Brain pericyte (primary cell): ENCODE measurements around the gene EHD4.

Experiments used
- DNase-seq: peaks from one replicate; pipeline ENCODE4 v3.0.0-alpha.2; 2012; ENCODE audit warnings: low read depth, low spot score

Gene EHD4

DNA sequence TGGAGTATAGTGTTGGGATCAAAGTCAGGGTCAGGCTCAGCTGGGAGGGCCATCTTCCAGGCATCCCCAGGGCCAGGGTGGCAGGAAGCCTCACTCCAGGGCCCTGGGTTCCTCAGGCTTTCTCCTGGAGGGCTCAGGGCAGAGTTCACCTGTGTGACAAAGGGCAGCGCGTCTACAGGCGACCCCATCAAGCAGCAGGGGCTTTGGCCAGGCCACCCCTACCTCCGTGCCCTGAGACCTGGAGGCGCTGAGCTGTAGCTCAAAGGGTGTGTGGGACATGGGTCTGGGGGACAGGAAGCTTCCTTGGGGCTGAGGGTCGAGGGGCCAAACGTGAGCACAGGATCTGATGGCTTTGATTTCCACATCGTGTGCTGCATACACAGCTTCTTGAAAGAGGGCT, 91.3 kb downstream of the EHD4 start:
- DNase-seq: no peak

DNA sequence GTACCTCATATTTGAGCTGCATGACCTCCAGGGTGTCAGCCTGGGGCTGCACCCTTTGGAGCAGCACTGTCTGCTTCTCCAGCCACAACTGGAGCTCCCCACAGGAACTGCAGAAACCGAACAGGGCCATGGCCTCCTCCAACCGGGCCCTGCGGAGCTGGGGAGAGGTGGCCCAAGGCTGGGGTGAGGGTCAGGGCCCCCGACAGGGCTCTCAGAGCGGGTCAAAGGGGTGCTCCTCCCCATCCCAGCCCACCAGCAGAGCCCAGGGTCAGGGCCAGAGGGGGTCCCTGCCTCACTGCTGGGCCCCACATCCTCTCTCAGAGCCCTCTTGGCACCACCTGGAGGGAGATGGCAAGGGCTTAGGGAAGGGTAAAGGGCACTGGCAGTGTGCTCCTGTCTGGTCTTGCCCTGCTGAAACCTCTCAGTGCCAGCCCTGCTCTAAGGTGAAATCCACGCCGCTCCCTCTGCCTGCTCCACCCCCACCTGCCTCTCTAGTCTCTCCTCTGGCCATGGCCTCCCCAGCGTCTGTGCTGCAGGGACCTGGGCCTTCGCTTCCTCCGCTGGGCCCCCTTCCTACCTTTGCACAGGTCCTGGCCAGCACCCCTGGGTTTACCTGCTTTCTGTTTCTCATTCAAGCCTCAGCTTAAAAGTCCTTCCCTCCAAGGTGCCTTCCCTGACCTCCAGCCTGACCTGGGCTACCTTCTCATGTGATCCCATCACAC, 92.0 kb downstream of the EHD4 start:
- no peak for DNase-seq

DNA sequence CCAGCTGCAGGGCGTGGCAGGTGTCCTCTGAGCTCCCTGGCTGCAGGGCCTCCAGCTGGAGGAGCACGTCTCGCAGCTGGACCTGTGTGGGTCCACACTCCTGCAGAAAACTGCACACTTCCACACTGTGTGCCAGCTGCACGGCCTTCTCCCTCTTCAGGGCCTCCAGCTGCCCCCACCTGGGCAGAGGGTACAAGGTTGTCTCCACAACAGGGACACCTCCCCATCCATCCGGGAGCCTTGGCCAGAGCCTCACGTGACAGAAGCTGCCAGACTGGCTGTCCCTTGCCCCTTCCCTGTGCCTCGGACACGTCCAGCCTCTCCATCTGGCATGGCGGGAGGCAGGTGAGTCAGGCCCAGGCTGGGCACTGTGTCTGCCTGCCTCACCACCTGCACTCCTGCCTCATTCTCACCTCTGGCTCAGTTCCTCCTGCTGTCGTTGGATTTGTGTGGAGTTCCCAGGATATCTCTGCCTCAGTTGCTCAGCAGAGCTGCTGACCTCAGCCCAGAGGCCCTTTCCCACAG, 93.0 kb downstream of the EHD4 start:
- no peak for DNase-seq

DNA sequence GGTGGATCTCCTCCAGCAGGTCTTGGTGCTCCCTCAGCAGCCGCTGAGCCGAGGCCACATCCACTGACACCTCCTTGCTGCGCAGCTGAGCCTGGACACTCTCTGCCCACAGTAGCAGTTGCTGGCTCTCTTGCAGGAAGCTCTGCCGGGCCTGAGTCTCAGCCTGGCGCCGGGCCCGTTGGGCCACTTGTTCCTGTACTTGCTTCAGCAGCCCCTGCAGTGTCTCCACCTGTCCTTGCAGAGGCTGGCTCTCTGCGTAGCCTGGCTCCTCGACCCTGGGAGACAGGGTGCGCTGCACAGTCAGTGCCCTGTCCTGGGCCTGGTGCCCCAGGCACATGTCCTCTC, 94.0 kb downstream of the EHD4 start:
- no peak for DNase-seq

DNA sequence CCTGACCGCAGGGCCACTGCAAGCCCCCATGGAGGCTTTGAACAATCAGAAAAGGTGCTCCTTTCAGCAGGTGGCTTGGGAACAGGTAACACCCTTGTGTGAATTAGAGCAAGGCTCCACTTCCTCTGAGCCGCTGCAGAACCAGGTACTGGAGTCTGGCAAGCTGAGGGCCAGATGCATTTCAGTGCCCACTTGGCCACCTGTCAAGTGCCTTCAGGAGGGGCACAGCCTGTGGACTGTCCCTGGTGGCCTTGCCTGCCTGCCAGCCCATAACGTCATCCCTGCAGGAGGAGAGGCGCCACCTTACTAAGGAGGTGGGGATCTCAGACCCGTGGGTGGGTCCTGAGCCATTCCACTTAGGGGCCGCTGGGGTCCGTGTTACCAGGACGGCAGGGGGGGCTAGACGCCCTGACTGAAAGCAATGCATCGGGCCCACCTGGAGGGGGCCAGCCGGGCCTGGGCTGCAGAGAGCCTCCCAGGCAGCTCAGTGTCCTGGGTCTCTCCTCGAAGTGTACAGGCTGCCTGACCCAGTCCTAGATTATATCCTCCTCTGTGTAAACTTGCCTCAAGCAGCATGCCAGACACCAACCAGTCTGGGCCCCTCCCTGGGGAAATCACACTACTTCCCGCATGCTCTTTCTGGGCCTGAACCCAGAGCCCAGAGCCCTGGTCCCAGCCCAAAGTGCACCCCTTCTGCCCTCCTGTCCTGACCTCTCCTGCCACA, 94.6 kb downstream of the EHD4 start:
- no peak for DNase-seq

DNA sequence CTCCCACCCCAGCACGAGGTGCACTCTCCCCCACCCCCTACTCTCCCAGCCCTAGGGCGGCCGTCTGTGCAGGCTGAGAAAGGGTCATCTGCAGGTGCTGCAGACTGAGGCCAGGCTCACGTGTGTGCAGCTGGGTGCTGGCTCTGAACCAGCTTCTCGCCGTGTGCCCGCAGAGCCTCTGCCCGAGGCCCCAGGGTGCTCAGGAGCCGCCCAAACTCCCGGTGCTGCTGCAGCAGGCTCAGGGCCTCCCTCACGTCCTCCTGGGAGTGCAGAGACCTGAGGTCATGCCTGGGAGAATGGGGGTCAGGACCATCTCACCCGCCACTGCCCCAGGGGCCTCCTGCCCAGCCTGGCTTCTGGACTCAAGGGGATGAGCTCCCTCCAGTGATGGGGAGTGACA, 95.7 kb downstream of the EHD4 start:
- no peak for DNase-seq

DNA sequence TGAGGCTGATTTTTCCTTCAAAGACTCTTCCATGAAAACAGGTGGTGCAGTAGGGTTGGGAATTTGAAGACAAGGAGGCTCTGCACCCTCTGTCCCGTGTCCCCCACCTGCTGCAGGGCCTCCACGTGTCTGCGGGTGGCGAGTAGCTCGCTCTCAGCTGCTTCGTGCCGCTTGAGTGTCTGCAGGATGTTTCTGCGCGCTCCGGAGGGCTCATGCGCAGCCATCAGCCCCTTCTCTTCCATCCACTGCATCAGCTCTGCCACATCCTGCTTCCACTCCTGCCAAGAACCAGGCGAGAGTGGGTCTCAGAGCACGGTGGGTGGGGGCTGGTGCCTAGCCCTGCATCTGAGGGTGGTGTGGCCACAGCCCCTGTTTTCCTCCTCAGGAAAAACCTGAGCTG, 96.3 kb downstream of the EHD4 start:
- DNase-seq: no peak

DNA sequence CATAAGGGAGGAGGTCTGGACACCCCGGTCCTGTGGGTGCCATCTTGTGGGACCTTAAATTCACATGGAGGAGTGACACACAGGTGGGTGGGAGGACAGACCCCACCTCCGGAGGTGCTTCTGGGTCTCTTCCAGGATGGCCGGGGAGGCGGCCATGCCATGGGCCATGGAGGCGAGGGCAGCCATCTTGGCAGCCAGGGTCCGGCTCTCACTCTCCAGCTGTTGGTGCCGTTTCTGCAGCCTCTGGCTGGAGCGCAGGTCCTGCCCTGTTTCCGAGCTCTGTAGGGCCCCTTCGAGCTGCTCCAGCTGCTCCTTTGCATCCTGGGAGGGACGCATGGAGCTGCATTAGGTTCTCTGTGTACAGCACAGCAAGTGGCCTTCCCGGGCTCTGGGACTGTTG, 97.6 kb downstream of the EHD4 start:
- no peak for DNase-seq

DNA sequence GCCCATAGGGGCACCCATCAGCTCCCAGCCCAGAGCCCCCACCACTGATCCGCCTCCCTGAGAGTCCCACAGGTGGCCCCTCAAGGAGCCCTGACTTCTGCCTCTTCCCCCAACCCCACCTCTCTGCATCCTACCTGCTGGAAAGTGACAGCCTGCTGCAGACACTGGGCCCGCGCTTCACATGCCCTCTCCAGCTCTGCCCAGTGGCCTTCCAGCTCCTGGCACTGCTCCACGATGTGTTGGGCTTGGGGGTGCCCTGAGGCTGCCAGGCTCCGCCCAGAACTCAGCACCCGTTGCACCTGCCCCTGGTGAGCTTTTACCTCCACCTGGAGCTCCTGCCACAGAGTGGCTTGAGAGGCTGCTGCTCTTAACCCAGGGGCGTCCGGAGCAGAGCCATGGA, 98.6 kb downstream of the EHD4 start:
- DNase-seq: no peak

DNA sequence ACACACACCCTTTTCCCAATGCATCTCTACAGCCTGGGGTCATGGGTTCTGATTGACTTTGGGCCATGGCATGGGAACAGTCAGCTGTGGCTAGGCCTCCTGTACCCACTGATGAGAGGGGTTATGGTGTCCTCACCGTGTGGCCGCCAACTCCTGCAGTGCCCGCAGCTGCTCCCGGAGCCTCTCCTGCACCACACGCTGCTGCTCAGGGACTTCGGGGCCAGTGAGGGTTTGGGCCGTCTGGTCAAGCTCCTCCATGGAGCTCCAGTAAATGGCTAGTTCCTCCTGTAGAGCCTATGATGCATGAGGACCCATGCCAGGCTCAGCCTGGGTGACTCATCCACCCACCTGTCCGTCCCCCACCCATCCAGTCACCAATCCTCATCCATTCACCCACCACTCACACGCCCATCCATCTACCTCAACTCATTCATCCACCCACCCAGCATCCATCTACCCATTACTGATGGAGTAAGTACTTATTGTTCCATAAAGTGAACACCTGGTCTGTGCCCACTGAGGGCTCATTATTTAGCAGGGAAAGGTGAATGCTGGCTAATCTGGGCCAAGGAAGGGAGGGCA, 100.1 kb downstream of the EHD4 start:
- DNase-seq: no peak

DNA sequence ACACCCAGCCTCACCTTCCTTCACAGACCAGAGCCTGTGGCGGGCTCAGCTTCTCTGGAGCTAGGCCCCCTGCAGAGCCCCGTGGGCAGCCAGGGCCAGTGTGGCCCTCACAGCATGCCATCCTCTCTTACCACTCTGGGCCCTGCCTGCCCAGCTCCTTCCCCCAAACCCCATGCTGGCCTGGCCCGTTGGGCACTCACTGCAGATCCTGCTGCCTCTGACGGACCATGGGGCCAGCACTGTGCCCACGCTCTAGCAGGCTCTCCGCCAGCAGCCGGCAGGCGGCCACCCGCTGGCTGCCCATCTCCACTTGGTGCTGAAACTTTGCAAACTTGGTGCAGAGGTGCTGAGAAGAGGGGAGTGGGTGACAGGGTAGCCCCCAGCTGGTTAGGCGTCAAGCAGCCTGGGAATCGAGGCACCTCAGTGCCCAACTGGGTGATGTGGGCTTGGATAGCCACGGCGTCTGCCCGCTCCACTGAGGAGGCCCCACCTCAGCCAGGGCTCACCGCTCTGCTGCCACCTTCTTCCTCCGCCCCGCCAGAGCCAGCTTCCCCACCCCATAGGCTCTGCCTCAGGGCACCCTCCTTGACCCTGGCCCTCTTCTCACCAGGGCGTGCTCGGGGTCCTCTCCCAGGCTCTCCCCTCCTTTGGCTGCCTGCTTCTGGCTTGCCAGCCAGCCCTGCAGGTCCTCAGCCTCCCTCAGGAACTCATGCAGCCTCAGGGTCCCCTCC, 101.0 kb downstream of the EHD4 start:
- no peak for DNase-seq

DNA sequence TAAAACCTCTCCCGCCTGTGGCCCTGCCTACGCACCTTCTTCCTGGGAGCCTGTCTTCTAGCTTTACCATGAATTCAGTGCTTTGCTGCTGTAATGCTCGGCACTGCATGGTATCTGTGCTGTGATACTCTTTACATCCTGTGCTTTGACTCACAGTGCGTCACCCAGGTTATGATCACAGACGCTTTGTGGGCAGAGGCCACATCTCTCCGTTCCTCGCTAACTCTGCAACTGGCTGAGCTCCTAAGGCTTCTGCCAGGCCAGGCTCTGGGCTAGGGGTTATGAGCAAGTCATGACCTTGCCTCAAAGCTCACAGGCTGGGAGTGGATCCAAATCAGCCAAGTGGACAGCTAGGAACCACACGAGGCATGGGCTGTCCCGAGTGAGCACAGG, 101.7 kb downstream of the EHD4 start:
- DNase-seq: peak; percentile 67

DNA sequence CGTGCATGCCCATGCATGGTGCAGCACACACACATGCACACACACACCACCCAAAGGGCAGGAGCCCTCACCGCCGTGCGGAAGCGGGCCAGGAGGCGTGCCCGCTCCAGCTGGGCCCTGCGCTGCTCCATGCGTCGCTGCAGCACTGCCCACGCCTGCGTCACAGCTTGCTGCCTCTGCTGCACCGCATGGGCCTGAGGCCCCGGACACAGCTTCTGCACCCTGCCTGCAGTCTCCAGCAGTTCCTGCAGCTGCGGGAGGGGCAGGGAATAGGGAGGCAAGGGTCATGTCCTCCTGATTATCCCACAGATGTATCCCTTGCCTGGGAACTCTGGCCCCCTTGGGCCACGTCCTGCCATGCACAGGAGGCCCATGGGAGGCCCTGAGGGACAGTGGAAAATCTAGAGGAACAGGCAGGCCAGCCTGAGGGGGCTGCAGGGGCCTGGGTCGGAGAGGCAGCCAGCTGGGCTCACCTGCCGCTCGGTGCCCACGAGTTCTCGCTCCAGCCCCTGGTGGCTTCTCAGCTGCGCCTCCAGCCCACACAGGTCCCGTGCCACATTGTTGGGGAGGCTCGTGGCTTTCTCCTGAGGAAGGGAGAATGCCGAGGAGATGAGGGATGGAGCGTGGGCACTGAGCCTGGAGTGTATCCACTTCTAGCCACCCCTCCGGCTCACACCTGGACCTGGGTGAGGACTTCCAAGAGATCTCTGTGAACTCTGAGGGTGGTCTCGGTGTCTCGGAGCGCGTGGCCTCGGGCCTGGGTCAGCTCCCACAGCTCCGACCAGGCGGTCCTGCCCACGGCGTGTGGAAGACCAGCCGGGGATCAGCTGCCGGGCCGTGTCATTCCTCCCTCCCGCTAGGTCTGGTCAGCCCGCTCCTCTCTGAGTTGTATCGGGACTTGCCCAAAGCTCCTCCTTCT, 102.3 kb downstream of the EHD4 start:
- DNase-seq: peak; percentile 56

DNA sequence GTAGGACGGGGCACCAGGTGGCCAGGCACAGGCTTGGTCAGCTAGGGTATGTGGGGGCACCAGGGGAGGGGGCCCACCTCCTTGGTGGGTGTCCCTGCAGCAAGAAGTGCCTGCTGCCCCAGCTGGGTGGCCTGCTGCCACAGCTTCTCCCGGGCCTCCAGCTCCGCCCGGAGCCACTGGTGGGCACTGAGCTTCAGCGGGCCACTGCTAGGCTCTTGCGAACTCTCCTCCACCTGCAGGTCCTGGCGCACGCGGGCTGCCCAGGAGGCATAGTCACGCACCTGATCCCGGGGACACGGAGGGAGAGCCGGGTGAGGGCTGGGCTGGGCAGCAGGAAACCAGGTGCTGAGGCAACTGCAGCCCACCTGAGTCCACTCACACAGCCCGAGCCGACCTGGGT, 104.0 kb downstream of the EHD4 start:
- DNase-seq: no peak

DNA sequence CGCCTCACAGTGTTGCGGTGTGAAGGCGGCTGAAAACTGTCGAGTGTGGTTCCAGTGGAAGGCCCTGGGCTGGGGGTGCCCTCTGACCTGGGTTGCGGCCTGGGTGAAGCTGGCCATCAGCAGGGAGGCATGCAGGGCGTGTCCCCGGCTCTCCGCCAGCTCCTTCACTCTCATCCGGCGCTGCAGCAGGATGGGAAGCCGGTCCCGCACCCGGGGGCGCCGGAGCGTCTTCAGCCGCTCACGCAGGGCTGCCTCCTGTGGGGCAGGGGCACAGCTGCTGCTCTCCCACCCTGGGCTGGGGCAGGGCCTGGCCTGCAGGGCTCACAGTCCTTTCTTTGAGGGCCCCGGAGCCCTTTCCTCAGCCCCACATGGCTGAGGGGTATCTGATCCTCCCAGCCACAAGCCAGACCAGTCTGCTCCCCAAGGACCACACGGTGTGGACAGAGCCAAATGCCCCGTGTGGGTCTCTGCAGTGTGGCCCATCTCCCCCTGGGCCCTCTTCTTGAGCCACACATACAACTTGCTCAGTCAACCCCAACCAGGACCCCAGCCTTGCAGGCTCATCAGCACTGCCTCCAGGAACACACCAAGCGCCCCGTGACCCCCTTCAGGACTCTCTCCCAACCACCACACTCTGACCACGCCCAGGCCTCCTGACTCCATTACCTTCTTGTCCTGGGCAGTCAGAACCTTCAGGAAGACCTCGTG, 105.3 kb downstream of the EHD4 start:
- DNase-seq: no peak

DNA sequence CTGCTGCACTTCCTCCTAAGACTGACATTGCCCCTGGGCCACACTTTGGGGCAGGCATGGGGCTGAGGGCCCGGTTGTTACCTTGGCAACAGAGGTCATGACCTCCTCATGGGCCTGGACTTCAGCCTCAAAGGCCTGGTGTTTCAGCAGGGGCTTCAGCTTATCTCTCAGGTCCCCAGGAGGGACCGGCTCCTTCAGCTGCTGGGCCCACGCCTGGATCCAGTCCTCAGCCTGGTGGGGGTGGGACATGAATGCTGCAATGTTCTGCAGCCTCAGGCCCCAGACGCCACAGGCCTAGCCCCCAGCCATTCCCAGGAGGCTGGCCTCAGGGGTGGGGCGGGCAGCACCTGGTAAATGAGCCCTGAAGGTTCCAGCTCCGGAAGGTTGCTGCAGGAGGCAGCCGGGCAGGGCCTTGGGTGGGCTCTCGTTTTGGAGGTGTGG, 106.1 kb downstream of the EHD4 start:
- no peak for DNase-seq

DNA sequence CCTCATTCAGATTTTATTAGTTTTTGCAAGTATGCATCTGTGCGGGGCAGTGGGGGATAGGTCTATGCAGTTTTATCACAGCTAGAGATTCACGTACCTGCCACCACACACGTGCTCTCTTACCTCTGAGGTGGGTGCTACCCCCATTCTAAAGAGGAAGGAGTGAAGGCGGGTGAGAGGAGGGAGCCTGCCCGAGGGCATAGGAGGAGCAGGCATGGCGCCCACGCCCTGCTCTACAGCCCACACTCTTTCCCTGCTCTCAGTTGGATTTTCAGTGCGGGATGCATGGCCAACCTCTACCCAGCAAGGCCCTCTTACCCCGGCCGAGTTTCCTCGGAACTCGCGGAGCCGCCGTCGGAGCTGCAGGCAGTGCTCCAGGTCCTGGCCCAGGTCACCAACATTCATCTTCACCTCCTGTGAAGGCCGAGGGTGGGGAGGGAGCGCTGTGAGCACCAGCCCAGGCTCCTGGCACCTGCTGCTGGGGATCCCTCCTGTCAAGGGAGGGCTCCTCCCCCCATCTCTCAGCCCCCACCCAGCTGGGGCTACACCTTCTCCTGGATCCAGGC, 106.8 kb downstream of the EHD4 start:
- no peak for DNase-seq

DNA sequence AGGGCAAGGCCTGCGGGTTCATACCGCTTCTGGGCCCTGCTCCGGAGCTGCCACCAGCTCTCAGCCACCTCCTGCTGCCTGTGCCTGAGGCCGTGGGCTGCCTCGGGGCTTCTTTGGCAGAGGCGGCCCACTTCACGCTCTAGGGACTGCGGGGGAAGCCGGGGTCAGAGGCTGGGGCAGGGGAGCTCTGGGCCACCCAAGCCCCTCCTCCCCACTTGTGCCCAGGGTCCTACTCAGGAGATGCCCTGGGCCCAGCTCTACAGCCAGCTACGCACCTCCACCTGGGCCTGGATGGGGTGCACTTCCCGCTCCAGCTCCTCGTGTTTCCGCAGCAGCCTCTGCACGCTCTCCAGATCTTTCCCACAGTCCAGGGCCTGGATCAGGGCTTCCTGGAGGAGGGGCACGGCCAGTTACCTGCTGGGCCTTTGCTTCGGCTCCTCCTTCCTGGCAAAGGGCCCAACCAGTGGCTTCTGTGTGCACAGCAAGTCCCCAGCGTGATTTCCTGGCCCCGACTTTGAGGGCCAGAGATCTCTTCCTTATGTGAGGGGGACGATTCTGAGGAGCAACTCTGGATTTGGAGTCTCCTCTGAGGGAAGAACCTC, 109.7 kb downstream of the EHD4 start:
- no peak for DNase-seq

DNA sequence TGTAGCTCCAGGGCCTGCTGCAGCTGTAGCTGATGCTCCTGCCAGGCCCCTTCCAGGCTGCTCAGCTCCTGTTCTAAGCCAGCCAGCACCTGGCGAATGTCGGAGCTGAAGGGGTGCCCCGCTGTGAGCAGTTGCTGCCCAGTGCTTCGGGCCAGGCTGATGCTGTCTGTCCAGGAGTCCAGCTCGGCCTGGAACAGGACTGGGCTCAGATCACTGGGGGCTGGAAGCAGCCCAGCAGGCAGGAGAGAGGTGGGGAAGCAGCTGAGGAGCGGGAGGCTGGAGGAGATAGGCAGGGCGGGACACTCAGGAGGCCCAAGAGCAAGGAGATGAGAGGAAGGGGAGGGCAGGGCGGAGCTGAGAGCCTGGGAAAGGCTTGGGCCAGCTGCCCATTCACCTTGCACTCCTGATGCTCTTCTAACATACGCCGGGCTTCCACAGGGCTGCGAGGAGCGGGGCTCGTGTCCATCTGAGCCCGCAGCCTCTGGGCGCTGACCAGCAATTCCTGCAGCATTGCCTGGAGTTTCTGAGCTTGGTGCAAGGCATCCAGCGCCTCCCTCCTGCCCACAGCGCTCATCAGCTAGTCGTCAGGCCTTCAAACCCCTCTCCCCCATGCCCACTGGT, 110.5 kb downstream of the EHD4 start:
- DNase-seq: no peak
